SK-N-MC (cell line): ENCODE data around the gene SDC3.

Experiments
- EZH2 ChIP-seq: fragments of 200-600 bp; sonication (generic); IDR thresholded peaks from one replicate; pipeline ENCODE4 v1.6.1; 2017; ENCODE audit warnings: antibody characterized with exemption
- FOXP2 ChIP-seq: optimal IDR thresholded peaks from 2 replicates; pipeline ENCODE3; 2011; ENCODE audit warnings: mild to moderate bottlenecking, moderate library complexity; ENCODE audit not compliant: insufficient read depth; ENCODE audit errors: extremely low read length, control extremely low read depth
- POLR2AphosphoS5 ChIP-seq: IDR thresholded peaks from 2 replicates; pipeline ENCODE4 v1.6.1; 2012; ENCODE audit warnings: mild to moderate bottlenecking, low read depth, low read length, borderline replicate concordance

DNA sequence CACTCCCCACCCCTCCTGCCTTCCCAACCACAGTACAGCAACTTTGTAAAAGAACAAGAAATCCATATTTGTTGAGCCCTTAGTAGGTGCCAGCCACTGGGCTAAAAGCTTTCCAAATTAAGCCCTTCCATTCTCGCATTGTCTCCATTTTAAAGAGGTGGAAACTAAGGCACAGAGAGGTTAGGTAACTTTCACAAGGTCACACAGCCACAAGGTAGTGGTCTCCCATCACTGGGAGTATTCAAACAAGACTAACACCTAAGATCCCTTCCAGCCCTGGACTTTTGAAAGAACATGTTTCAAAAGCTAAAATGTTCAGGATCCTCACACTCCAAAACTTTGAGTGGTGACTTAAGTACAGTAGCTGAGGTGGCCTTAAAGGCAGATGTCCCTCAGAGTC is 3.2 kb downstream of the SDC3 start:
- TF ChIP-seq EZH2 (no peak), POLR2AphosphoS5 (no peak), FOXP2 (no peak)
